ENCODE measurements around the gene PHACTR3.
"Not testable (repeated sequence)": the region's sequence is repeated elsewhere in the genome, so short reads cannot be mapped to it uniquely, and the experiment has no call there.

PHACTR3 gene

GRCh38 chr20:59831916-59832270 lies 227.6 kb downstream of the PHACTR3 start:
- DNase-seq, result no peak
- in situ Hi-C loops (cut with HindIII; ENCODE audit: low pct_ligation_motif_present, low pct_unique_long_range_greater_than_20kb, low sequenced_read_pairs), result no loop called here

- in situ Hi-C loops (cut with HindIII; ENCODE audit: low pct_ligation_motif_present, low pct_unique_long_range_greater_than_20kb, low sequenced_read_pairs), result no loop called here
- no peak for DNase-seq
Measured at GRCh38 chr20:59832406-59833363, 228.3 kb downstream of the PHACTR3 start.

- DNase-seq, result no peak
- in situ Hi-C loops (cut with HindIII; ENCODE audit: low pct_ligation_motif_present, low pct_unique_long_range_greater_than_20kb, low sequenced_read_pairs), result no loop called here
Measured at GRCh38 chr20:59835057-59835447, 230.7 kb downstream of the PHACTR3 start.

- no peak for DNase-seq
- in situ Hi-C loops (cut with HindIII; ENCODE audit: low pct_ligation_motif_present, low pct_unique_long_range_greater_than_20kb, low sequenced_read_pairs), result no loop called here
Measured at GRCh38 chr20:59835448-59836395, 231.4 kb downstream of the PHACTR3 start.

- in situ Hi-C loops (cut with HindIII; ENCODE audit: low pct_ligation_motif_present, low pct_unique_long_range_greater_than_20kb, low sequenced_read_pairs), result no loop called here
- DNase-seq, result no peak
Measured at GRCh38 chr20:59836767-59837166, 232.4 kb downstream of the PHACTR3 start.

- in situ Hi-C loops (cut with HindIII; ENCODE audit: low pct_ligation_motif_present, low pct_unique_long_range_greater_than_20kb, low sequenced_read_pairs), result no loop called here
- no peak for DNase-seq
Measured at GRCh38 chr20:59837623-59838394, 233.5 kb downstream of the PHACTR3 start.

GRCh38 chr20:59839400-59839799 lies 235.1 kb downstream of the PHACTR3 start:
- no peak for DNase-seq
- in situ Hi-C loops (cut with HindIII; ENCODE audit: low pct_ligation_motif_present, low pct_unique_long_range_greater_than_20kb, low sequenced_read_pairs), result no loop called here

- in situ Hi-C loops (cut with HindIII; ENCODE audit: low pct_ligation_motif_present, low pct_unique_long_range_greater_than_20kb, low sequenced_read_pairs), result no loop called here
- DNase-seq, result no peak
Measured at GRCh38 chr20:59845472-59845871, 241.1 kb downstream of the PHACTR3 start.

- DNase-seq, result no peak
- in situ Hi-C loops (cut with HindIII; ENCODE audit: low pct_ligation_motif_present, low pct_unique_long_range_greater_than_20kb, low sequenced_read_pairs), result no loop called here
Measured at GRCh38 chr20:59848182-59848581, 243.8 kb downstream of the PHACTR3 start.

GRCh38 chr20:59850018-59850641 lies 245.8 kb downstream of the PHACTR3 start:
- peak; percentile 49 for DNase-seq
- in situ Hi-C loops (cut with HindIII; ENCODE audit: low pct_ligation_motif_present, low pct_unique_long_range_greater_than_20kb, low sequenced_read_pairs), result no loop called here

- DNase-seq; in situ Hi-C loops (cut with HindIII; ENCODE audit: low pct_ligation_motif_present, low pct_unique_long_range_greater_than_20kb, low sequenced_read_pairs): not testable (repeated sequence)
Measured at GRCh38 chr20:59856526-59856925, 252.2 kb downstream of the PHACTR3 start.

GRCh38 chr20:59856941-59857340 lies 252.6 kb downstream of the PHACTR3 start:
- DNase-seq; in situ Hi-C loops (cut with HindIII; ENCODE audit: low pct_ligation_motif_present, low pct_unique_long_range_greater_than_20kb, low sequenced_read_pairs): not testable (repeated sequence)

GRCh38 chr20:59857966-59858365 lies 253.6 kb downstream of the PHACTR3 start:
- DNase-seq, result no peak
- in situ Hi-C loops (cut with HindIII; ENCODE audit: low pct_ligation_motif_present, low pct_unique_long_range_greater_than_20kb, low sequenced_read_pairs), result no loop called here

GRCh38 chr20:59858425-59858824 lies 254.1 kb downstream of the PHACTR3 start:
- no peak for DNase-seq
- in situ Hi-C loops (cut with HindIII; ENCODE audit: low pct_ligation_motif_present, low pct_unique_long_range_greater_than_20kb, low sequenced_read_pairs), result no loop called here

- DNase-seq, result no peak
- in situ Hi-C loops (cut with HindIII; ENCODE audit: low pct_ligation_motif_present, low pct_unique_long_range_greater_than_20kb, low sequenced_read_pairs), result no loop called here
Measured at GRCh38 chr20:59861401-59861800, 257.1 kb downstream of the PHACTR3 start.

GRCh38 chr20:59863058-59863457 lies 258.7 kb downstream of the PHACTR3 start:
- DNase-seq, result no peak
- in situ Hi-C loops (cut with HindIII; ENCODE audit: low pct_ligation_motif_present, low pct_unique_long_range_greater_than_20kb, low sequenced_read_pairs), result no loop called here

GRCh38 chr20:59864726-59865125 lies 260.4 kb downstream of the PHACTR3 start:
- in situ Hi-C loops (cut with HindIII; ENCODE audit: low pct_ligation_motif_present, low pct_unique_long_range_greater_than_20kb, low sequenced_read_pairs), result no loop called here
- DNase-seq, result no peak

GRCh38 chr20:59866338-59866737 lies 262.0 kb downstream of the PHACTR3 start:
- in situ Hi-C loops (cut with HindIII; ENCODE audit: low pct_ligation_motif_present, low pct_unique_long_range_greater_than_20kb, low sequenced_read_pairs), result no loop called here
- no peak for DNase-seq

Data from ACHN (cell line).